ENCODE results near the gene PLAGL2.

PLAGL2 gene

GRCh38 chr20:32150291-32150848 is 57.2 kb downstream of the PLAGL2 start:
- DNase-seq (ENCODE audit: low read depth): no peak

GRCh38 chr20:32149566-32150170 is 57.9 kb downstream of the PLAGL2 start:
- no peak for DNase-seq (ENCODE audit: low read depth)

DNA sequence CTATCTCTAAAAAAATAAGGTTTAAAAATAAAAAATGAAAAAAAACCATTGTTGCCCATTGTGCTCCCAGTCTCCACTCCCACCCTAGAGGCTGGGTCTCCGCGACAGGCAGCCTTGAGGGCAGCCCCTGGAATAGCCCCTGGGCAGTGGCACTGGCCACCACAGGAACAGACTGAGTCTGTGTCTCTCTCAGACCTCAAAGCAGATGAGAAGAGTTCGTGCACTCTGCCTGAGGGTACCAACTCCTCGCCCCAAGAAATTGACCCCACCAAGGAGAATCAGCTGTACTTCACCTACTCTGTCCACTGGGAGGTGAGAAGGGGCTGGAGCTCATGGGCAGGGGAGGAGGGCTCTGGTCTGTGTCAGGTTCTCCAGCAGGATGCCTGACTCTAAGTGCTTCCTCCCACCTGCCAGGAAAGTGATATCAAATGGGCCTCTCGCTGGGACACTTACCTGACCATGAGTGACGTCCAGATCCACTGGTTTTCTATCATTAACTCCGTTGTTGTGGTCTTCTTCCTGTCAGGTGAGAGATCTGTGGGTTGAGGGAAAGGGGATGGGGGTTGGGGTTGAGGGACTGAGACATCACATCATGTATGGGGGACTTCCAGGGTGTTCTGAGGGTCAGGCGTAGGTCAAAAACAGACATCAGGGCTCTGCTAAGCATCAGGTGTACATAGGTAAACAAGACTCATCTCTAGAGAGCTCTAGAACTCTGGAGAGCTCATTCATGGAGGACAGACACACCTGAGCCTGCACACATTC is 62.5 kb downstream of the PLAGL2 start:
- no peak for DNase-seq (ENCODE audit: low read depth)

GRCh38 chr20:32142991-32143390 is 64.6 kb downstream of the PLAGL2 start:
- no peak for DNase-seq (ENCODE audit: low read depth)
